Occipital lobe (tissue), 2 donors: Measurements from ENCODE around the gene ZNF880. TPM values are rescaled to one million over a fixed set of nuclear protein-coding genes. Genes with fewer than 3 reads are reported as not detected.
"Not testable (repeated sequence)": the region's sequence is repeated elsewhere in the genome, so short reads cannot be mapped to it uniquely, and the experiment has no call there.

Experiments
- DNase-seq: peaks from one replicate; lab custom pipeline; 2025; lab: John Stamatoyannopoulos, UW
- total RNA-seq: library from RNA; depleted of rRNA; stranded (reverse); fragments of >200 nt; gene quantifications from one replicate; pipeline ENCODE4 v1.2.3, GENCODE V29; 2014

The ZNF880 gene
- 93.4 TPM for total RNA-seq

- peak; percentile 88 for DNase-seq
Observed at GRCh38 chr19:52369559-52370340, at the start of gene ZNF880. Gene ZNF880, plus strand, starts transcription at chr19:52369923. Its CDS starts 43 bp downstream, at chr19:52369966.

DNA sequence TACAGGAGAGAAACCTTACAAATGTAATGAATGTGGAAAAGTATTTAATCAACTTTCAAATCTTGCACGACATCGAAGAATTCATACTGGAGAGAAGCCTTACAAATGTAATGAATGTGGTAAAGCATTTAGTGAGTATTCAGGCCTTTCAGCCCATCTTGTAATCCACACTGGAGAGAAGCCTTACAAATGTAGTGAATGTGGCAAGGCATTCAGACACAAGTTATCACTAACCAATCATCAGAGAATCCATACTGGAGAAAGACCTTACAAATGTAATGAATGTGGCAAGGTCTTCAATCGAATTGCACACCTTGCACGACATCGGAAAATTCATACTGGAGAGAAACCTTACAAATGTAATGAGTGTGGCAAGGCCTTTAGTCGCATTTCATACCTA lies 47.3 kb upstream of the ZNF880 start:
- DNase-seq = no peak

- DNase-seq = no peak
Observed at GRCh38 chr19:52331757-52332156, 38.0 kb upstream of the ZNF880 start.

- no peak for DNase-seq
Observed at GRCh38 chr19:52335768-52336116, 34.0 kb upstream of the ZNF880 start.

DNA sequence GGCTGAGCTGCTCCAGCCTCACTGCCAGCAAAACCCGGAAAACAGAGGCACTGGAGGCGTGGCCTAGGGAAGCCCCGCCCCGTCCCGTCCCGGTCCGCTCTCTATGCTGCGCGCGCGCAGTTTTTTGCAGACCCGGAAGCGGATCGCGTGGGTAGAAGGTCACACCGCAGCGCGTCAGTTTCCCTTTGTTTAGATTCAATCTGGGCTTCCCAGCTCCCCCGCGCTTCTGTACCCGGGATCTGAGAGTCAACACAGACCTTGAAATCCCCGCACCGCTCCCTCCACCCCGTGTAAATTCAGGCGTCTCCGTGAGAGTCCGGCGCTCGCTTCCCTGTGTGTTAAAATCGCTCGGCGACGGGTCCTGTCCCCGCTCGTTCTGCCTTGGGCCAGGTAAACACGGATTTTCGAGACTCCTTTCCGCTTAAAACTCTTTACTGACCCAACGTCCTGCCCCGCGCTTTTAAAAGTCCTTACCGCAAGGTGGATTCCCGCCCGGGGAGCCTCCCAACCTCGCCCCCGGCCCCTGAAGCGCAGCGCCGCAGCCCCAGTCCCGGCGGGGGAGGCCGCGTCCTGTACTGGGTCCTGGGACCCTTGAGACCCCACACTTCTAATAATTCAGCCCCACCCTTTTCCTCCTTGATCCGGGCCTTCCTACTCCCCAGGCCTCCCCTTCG lies 33.5 kb upstream of the ZNF880 start, which contains the start of gene ZNF610:
Gene ZNF610, plus strand, starts transcription at position 127 of the 674 bp plus-strand sequence. CDS start 12,930 bp downstream, outside the sequence.
- DNase-seq = peak; percentile 79

GRCh38 chr19:52336791-52337381 lies 32.8 kb upstream of the ZNF880 start:
- DNase-seq = no peak

GRCh38 chr19:52339022-52339421 lies 30.7 kb upstream of the ZNF880 start:
- not testable (repeated sequence) for DNase-seq

DNA sequence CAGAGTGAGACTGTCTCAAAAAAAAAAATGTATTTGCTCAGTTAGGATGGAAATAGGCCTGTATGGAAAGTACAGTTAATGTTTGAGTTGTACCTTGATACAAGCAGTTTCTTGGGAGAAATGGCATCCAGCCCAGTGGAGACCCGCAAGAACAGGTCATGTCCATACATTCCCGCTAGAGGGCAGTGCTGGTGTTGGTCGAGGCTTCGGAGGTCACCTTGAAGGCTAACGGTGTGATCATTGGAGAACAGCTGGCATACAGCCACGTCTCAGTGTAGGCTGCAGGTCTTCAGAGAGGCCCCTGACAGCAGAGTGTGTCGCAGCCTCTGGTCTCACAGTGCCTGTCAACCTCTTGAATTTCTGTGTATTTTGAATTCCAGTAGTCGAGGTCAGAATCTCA lies 26.2 kb upstream of the ZNF880 start:
- no peak for DNase-seq

- DNase-seq = no peak
Observed at GRCh38 chr19:52345162-52345561, 24.6 kb upstream of the ZNF880 start.

DNA sequence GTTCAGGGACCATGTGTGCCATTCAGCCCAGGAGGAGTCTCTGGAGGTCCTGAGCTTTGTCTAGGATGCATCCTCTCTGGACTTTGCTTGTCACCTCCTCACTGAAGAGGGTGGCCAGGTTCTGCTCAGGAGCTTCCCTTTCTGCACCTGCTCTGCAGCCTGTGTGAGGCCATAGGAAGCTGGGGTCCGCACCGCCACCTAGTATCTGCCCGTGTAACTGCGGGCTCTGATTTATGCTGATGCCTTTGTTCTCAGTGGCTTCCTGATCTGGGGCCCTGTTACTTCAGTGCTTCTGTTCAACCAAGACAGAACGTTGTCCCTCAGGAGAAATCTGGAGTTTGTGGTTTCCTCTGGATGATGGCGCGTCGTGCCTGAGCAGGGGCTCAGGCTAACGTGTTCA lies 18.2 kb upstream of the ZNF880 start:
- no peak for DNase-seq

- DNase-seq = no peak
Observed at GRCh38 chr19:52366414-52366824, 3.3 kb upstream of the ZNF880 start.

DNA sequence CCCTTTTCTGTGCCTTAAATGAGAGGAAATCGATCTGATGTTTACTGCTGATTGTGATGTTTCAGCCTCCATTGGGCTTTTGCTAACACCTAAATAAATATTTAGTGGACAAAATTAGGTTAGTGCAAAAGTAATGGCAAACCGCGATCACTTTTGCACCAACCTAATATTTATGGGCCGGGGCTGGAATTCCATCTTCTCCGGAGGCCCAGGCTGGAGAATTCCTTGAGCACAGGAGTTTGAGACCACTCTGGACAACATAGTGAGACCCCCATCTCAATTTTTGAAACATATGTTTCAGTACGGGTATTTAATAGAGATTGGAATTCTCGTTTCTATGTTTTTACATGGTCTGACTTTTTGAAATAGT lies 603 bp downstream of the ZNF880 start:
- DNase-seq = no peak

DNA sequence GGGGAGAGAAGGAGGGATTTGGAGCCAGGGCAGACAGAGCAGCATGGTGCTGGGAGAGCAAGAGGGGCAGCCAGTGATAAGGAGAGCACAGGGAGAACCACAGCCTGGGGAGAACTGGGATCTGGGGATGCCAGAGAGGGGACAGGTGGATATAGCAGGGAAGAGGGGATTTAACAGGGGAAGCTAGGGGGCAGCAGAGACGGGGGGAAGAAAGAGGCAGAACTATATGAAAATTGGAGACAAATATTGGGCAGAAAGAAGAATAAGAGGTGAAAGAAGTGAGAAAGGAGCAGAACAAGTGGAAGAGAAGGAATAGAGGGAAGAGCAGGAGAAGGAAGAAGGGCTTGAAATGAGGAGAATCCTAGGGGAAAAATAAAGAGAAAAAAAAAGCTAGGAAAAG lies 21.4 kb downstream of the ZNF880 start:
- no peak for DNase-seq

GRCh38 chr19:52397310-52398080 lies 27.8 kb downstream of the ZNF880 start, which contains the start of gene ZNF528:
Gene ZNF528, plus strand, starts transcription at chr19:52397849. Its CDS starts 4,165 bp downstream, at chr19:52402014.
- peak; percentile 88 for DNase-seq

- no peak for DNase-seq
Observed at GRCh38 chr19:52398081-52398441, 28.3 kb downstream of the ZNF880 start.

- DNase-seq = no peak
Observed at GRCh38 chr19:52410276-52410675, 40.6 kb downstream of the ZNF880 start.

DNA sequence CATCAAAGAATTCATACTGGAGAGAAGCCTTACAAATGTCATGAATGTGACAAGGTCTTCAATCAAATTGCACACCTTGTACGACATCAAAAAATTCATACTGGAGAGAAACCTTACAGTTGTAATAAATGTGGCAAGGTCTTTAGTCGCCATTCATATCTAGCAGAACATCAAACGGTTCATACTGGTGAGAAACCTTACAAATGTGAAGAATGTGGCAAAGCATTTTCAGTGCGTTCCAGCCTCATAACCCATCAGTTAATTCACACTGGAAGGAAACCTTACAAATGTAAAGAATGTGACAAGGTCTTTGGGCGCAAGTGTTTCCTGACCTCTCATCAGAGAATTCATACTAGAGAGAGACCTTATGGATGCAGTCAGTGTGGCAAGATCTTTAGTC lies 46.0 kb downstream of the ZNF880 start:
- no peak for DNase-seq

- DNase-seq = no peak
Observed at GRCh38 chr19:52428937-52429336, 59.2 kb downstream of the ZNF880 start, which contains the start of gene ZNF534. Gene ZNF534, plus strand, starts transcription at chr19:52429148. Its CDS starts 2,327 bp downstream, at chr19:52431475.
